GM19099 (cell line): ENCODE measurements around the gene COL26A1.

Source experiments
- POLR2A ChIP-seq: IDR thresholded peaks from 3 replicates; pipeline ENCODE4 v1.6.1; 2011; ENCODE audit warnings: low read depth; ENCODE audit not compliant: insufficient read length; ENCODE audit errors: extremely low read depth

The COL26A1 gene

GRCh38 chr7:101543846-101544245 lies 181.2 kb downstream of the COL26A1 start:
- no peak for TF ChIP-seq POLR2A

GRCh38 chr7:101545441-101546190 lies 182.9 kb downstream of the COL26A1 start:
- no peak for TF ChIP-seq POLR2A

DNA sequence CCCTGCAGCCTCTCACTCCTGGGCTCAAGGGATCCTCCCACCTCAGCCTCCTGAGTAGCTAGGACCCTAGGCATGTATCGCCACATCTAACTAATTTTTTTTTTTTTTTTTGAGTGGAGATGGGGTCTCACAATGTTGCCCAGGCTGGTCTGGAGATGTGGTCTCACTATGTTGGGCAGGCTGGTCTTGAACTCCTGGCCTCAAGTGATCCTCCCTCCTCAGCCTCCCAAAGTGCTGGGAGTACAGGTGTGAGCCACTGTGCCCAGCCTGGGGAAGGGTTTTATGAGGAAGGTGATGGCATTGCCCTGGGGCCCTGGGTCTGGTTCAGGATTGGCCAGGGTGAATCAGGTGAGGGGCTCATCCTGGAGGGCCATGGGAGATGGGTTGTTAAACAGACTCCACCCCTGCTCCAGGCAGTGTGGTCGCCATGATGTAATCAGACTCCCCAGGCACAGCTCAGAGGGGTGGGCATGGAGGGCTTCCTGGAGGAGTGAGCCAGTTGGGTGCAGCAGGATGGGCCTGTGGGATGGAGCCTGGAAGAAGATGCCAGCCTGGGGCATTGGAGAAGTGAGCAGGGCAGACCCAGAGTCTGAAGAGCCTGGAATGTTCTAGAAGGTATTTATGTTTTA lies 183.7 kb downstream of the COL26A1 start:
- no peak for TF ChIP-seq POLR2A

GRCh38 chr7:101547022-101547915 lies 184.6 kb downstream of the COL26A1 start:
- no peak for TF ChIP-seq POLR2A

DNA sequence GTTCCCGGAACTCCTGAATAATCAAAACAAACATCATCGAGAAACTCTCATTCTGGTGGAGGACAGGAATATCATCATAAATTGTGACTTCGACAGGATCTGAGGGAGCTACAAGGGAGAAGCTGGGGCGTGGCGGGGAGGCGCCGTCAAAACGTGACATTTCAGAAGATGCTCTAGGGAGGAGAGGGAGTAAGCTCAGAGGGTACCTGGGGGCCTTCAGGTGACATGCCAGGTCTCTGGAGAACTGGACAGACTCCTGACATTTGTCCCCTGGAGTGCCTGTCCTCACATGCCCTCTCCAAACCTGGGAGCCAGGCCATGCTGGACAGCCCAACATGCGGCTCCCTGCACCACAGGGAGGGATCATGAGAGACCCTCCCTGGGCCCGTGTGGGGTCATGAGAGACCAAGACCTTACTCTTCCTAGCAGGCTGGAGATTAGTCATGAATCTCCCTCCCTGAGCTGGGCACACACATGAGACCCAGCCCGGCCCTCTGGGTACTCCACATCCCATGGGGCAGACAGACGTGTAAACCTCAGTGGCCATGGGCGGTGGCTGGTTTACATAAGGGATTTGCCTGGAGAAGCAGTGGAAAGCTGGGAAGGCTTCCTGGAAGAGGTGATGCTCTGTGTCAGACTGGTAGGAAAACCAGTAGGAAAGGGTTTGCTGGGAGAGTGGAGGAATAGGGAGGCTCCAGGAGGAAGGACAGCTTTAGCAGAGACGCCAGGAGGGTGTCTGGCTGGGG lies 185.4 kb downstream of the COL26A1 start:
- no peak for TF ChIP-seq POLR2A

- TF ChIP-seq POLR2A: no peak
These were observed 187.1 kb downstream of the COL26A1 start for GRCh38 chr7:101549734-101550133.

- TF ChIP-seq POLR2A: no peak
These were observed 188.2 kb downstream of the COL26A1 start for GRCh38 chr7:101550641-101551541.

DNA sequence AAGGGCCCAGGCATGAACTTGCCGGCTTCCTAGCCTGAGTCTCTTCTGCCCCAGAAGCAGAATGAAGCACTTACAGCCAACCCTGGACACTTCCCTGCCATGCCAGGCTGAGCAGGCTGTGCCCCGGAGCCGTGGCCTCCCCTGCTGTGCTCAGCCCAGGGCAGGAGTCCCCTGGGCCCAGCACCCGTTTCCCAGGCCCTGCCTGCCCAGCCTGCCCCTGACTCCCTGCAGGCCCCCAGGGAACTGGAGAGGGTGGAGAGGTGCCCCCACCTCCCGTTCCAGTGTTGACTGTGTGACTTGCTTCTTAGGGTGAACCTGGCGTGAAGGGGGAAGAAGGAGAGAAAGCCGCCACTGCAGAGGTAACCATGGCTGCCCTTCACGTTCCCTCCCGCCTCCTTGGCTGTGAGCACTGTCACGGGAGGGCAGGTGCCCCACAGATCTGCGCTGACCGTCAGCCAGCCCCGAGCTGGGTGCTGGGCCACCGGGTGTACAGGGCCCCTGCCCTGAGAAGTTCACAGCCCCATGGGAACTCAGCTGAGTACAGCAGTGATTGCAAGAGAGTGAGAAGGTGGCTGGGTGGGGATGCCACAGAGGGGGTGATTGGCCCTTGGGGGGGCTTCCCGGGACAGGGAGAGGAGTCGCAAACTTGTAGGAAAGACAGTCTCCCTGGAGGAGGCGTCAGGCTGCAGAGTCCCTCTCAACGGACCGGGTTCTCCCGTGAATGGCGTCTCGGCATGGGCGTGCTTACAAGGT lies 190.5 kb downstream of the COL26A1 start:
- no peak for TF ChIP-seq POLR2A

DNA sequence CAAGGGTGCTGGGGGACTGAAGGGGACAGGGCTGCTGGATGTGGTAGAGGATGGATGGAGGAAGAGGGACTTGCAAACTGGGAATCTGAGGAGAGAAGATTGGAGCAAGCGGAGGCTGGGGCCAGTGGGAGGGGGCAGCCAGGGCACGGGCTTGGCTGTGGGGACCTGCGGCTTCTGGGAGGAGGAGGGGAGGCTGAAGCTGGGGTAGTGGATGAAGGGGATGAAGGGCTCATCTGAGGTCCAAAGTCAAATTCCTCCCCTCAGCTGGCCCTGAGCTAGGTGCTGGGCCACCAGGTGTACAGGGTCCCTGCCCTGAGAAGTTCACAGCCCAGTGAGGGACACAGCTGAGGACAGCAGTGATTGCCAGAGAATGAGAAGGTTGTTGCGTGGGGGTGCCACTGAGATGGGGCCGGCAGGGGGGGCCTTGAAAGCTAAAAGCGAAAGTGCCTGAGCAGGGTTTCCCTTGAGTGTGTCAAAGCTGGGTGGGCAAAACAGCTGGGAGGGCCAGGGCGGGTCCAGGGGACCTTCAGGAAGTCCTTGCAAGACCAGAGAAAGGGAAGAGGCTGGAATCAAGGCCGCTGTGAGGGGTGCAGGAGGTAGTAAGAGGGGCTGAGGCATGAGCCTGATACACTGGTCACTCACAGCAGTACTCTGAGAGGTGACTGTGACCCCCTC lies 191.2 kb downstream of the COL26A1 start:
- no peak for TF ChIP-seq POLR2A

GRCh38 chr7:101554584-101555268 lies 192.1 kb downstream of the COL26A1 start:
- no peak for TF ChIP-seq POLR2A

DNA sequence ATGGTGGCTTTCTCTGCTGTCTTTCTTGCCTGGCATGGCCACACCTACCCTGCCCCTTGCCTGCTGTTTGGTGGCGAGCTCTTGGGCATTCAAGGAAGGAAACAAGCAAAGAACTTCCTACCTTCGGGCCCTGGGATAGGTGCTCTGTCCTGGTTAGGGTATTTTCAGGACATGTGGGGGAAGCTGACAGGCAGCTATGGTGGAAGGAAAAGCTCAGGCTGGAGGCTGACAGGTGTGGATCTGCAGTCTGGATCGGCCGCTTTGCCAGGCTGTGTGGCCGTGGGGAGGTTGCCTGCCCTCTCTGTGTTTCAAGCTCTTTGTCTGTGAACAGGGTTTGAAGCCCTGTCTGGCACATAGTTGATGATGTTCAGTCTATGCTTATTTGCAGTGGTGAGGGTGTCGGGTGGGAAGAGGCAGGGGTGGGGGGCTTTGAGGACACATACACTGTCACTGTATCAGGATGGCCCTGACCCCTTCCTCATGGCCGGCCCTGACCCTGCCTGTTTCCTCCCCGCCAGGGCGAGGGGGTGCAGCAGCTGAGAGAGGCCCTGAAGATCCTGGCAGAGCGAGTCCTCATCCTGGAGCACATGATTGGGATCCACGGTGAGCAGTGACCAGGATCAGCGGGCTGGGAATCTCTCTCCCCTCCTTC lies 192.7 kb downstream of the COL26A1 start:
- no peak for TF ChIP-seq POLR2A

DNA sequence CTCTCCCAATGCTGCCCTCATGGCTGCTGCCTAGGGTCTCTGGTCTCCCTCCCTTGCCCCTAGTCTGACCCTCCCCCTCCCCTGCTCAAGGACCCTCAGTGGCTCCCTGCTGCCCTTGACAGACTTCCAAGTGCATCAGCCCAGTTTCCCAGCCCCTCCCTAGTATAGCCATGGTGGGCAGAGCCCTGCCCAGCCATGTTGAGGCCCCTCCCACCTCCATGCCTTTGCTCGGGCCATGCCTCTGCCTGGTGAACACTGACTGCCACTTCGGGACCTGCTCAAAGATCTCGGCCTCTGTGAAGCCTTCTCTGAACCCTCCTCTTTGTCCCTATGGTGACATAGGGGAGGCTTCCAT lies 193.2 kb downstream of the COL26A1 start:
- TF ChIP-seq POLR2A: no peak
